Measurements from ENCODE around the gene RBM33. TPM values are rescaled to one million over a fixed set of nuclear protein-coding genes. Genes with fewer than 3 reads are reported as not detected.
A peak's percentile ranks its signal among the peaks of the same experiment; 100 is the strongest.

RBM33 gene
- total and polyA plus RNA-seq, 2 of the 13 experiments (the other 11 are each of a cell fraction or from before 2014, with no cell fraction given), result 12.4 to 28.9 TPM

- TF ChIP-seq MNT (IDR thresholded peaks at IDR 0.05) (no peak), KAT2B (IDR thresholded peaks at IDR 0.05; ENCODE audit: borderline replicate concordance, low read depth, low read length) (peak; percentile 23; the same call in 1 of the 2 replicates), KMT2B (CRISPR knock-in tag; IDR thresholded peaks at IDR 0.05) (no peak), POLR2A (IDR thresholded peaks at IDR 0.05; ENCODE audit: insufficient read depth in 1 of 2, low read depth in 2 of 2, low read length in 2 of 2) (no peak), EP300 (IDR thresholded peaks at IDR 0.05; ENCODE audit: low read depth in 2 of 2, low read length in 2 of 2) (0 out of 4 replicates have a peak, but pooled peaks of 1 of the 2 experiments have one; percentile 30), EP300 (CRISPR knock-in tag; IDR thresholded peaks at IDR 0.05; ENCODE audit: borderline replicate concordance) (no peak), ATRX (CRISPR knock-in tag; IDR thresholded peaks at IDR 0.05; ENCODE audit: borderline replicate concordance) (no peak), GABPB1 (CRISPR knock-in tag; IDR thresholded peaks at IDR 0.05) (peak; percentile 26; the same call in 1 of the 2 replicates), RFXAP (CRISPR knock-in tag; IDR thresholded peaks at IDR 0.05; ENCODE audit: borderline replicate concordance) (peak; percentile 48; the same call in 1 of the 2 replicates), NRL (CRISPR knock-in tag; IDR thresholded peaks at IDR 0.05; ENCODE audit: borderline replicate concordance) (0 out of 2 replicates have a peak, but pooled peaks have one; percentile 40), SOX13 (IDR thresholded peaks at IDR 0.05) (peak; percentile 39; the same call in 1 of the 2 replicates), SOX13 (CRISPR knock-in tag; conservative IDR thresholded peaks at IDR 0.05 in 1 of 2, IDR thresholded peaks at IDR 0.05 in 1 of 2) (no peak), BRD4 (CRISPR knock-in tag; IDR thresholded peaks at IDR 0.05) (no peak), NR2F6 (IDR thresholded peaks at IDR 0.05) (no peak), NR2F6 (CRISPR knock-in tag; IDR thresholded peaks at IDR 0.05) (peak; percentile 60; the same call in 1 of the 2 replicates), FOXJ3 (CRISPR knock-in tag; IDR thresholded peaks at IDR 0.05; ENCODE audit: borderline replicate concordance) (peak; percentile 43; the same call in 1 of the 2 replicates), RXRB (CRISPR knock-in tag; IDR thresholded peaks at IDR 0.05; ENCODE audit: borderline replicate concordance) (peak; percentile 49; the same call in 1 of the 2 replicates), AGO1 (IDR thresholded peaks at IDR 0.05; ENCODE audit: low read depth, low read length, poor library complexity, severe bottlenecking) (no peak), YY1 (IDR thresholded peaks at IDR 0.05; ENCODE audit: insufficient read depth, insufficient replicate concordance, low read depth, low read length) (peak; percentile 69), ZEB1 (IDR thresholded peaks at IDR 0.05; ENCODE audit: insufficient replicate concordance, low read depth) (no peak), SPEN (CRISPR knock-in tag; IDR thresholded peaks at IDR 0.05; ENCODE audit: low read depth) (peak; percentile 55; the same call in 1 of the 2 replicates), ZNF136 (CRISPR knock-in tag; IDR thresholded peaks at IDR 0.05; ENCODE audit: low read depth) (no peak), IKZF1 (IDR thresholded peaks at IDR 0.05) (no peak), POGZ (CRISPR knock-in tag; IDR thresholded peaks at IDR 0.05) (0 out of 2 replicates have a peak, but pooled peaks have one; percentile 47)
- TF ChIP-seq, protein P1, sequence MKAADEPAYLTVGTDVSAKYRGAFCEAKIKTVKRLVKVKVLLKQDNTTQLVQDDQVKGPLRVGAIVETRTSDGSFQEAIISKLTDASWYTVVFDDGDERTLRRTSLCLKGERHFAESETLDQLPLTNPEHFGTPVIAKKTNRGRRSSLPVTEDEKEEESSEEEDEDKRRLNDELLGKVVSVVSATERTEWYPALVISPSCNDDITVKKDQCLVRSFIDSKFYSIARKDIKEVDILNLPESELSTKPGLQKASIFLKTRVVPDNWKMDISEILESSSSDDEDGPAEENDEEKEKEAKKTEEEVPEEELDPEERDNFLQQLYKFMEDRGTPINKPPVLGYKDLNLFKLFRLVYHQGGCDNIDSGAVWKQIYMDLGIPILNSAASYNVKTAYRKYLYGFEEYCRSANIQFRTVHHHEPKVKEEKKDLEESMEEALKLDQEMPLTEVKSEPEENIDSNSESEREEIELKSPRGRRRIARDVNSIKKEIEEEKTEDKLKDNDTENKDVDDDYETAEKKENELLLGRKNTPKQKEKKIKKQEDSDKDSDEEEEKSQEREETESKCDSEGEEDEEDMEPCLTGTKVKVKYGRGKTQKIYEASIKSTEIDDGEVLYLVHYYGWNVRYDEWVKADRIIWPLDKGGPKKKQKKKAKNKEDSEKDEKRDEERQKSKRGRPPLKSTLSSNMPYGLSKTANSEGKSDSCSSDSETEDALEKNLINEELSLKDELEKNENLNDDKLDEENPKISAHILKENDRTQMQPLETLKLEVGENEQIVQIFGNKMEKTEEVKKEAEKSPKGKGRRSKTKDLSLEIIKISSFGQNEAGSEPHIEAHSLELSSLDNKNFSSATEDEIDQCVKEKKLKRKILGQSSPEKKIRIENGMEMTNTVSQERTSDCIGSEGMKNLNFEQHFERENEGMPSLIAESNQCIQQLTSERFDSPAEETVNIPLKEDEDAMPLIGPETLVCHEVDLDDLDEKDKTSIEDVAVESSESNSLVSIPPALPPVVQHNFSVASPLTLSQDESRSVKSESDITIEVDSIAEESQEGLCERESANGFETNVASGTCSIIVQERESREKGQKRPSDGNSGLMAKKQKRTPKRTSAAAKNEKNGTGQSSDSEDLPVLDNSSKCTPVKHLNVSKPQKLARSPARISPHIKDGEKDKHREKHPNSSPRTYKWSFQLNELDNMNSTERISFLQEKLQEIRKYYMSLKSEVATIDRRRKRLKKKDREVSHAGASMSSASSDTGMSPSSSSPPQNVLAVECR (CRISPR knock-in tag; IDR thresholded peaks at IDR 0.05; ENCODE audit: borderline replicate concordance), result peak; percentile 53; the same call in 1 of the 2 replicates
- TF ChIP-seq, protein P2, sequence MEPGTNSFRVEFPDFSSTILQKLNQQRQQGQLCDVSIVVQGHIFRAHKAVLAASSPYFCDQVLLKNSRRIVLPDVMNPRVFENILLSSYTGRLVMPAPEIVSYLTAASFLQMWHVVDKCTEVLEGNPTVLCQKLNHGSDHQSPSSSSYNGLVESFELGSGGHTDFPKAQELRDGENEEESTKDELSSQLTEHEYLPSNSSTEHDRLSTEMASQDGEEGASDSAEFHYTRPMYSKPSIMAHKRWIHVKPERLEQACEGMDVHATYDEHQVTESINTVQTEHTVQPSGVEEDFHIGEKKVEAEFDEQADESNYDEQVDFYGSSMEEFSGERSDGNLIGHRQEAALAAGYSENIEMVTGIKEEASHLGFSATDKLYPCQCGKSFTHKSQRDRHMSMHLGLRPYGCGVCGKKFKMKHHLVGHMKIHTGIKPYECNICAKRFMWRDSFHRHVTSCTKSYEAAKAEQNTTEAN (CRISPR knock-in tag; conservative IDR thresholded peaks at IDR 0.05), result no peak
These were observed 168.7 kb downstream of the RBM33 start (continued) for GRCh38 chr7:155813125-155813524.
